Measurements from ENCODE around the gene RPL13. TPM values are rescaled to one million over a fixed set of nuclear protein-coding genes. Genes with fewer than 3 reads are reported as not detected.

The RPL13 gene
- total RNA-seq, 1 donor from 2014 or later: 2,234 TPM

DNA sequence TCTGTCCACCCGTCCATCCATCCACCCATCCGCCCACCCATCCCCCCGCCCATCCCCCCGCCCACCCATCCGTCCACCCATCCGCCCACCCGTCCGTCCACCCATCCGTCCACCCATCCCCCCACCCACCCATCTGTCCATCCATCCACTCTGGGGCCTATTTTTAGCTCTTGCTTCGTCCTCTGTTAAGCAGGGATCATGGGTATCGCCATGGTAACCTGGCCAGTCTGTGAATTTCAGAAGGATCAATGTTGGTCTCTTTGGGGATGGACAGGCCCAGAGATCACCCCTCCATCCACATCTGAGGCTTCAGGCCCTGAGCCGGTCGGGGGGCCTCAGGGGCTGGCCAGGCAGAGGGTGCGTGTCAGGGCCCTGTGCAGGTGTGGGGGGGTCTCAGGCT lies 37.7 kb downstream of the RPL13 start:
- Mint-ChIP-seq H3K4me3 (no peak overlapping the region), H3K4me1 (peaks cover 15% of the 10 kb centered on the region), H3K36me3 (ENCODE audit: low read depth) (no peaks in the 10 kb centered on the region), H3K9me3 (no peaks in the 10 kb centered on the region), H3K27ac (no peak overlapping the region), H3K27me3 (no peaks in the 10 kb centered on the region)
- DNase-seq: no peak
- intact Hi-C loops (cut with micrococcal nuclease): no loop called here

DNA sequence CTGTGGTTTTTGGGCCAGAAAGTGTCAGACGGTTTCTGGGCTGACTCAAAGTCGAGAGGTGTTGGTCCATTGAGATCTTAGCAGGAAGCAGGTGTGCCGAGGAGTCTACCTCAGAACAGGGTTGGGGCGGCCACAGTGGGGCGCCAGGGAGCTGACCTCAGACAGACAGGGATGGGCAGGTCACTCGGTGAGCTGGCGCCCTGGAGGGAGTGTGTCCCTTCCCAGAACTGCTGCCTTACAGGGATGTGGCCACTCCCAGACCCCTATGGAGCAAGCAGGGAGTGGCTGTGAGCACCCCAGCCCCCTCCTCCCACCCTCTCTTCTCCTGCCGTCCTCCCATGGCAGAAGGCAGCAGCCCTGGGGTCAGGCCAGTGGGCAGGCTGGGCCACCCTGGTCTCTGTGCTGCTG lies 39.0 kb downstream of the RPL13 start:
- Mint-ChIP-seq H3K4me1 (peaks cover 9% of the 10 kb centered on the region), H3K9me3 (no peaks in the 10 kb centered on the region), H3K4me3 (no peak overlapping the region), H3K27ac (peak overlapping the region; percentile 56), H3K36me3 (ENCODE audit: low read depth) (no peaks in the 10 kb centered on the region), H3K27me3 (no peaks in the 10 kb centered on the region)
- intact Hi-C loops (cut with micrococcal nuclease): no loop called here
- DNase-seq: peak; percentile 76

DNA sequence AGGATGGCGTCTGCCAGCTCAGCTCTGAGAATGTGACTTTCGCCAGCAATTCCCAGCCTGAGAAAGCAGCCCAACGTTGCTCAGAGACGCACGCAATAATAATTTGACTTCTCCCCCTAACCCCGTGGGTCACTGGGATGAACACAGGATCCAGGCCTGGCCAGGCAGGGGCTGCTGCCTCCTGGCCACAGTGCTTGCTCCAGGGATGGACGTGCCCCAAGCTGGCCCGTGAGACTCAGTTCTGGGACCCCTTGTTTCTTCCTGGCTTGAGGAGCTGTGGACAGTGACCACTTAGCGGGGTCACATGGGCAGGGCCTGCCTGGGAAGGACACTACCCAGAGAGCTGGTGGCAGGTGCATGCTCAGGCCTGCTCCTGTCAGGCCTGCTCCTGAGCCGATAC lies 39.4 kb downstream of the RPL13 start:
- no peaks in the 10 kb centered on the region for H3K36me3 Mint-ChIP-seq (ENCODE audit: low read depth)

DNA sequence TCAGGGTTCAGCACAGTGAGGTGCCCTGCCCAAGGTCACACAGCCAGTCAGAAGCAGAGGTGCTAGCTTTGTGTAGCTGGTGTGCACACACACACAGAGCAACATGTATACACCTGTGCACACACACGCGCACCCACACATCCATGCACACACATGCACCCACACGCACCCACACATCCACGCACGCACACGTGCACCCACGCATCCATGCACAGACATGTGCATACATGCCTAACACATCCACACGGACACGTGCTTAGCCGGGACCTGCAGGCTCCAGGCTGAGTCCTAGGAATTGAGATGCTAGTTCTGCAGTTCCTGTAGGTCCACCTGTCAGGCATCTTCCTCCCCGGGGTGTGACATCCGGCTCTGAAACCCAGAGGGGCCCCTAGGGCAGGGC lies 39.9 kb downstream of the RPL13 start:
- intact Hi-C loops (cut with micrococcal nuclease): no loop called here
- no peaks in the 10 kb centered on the region for H3K36me3 Mint-ChIP-seq (ENCODE audit: low read depth)
- no peaks in the 10 kb centered on the region for H3K27me3 Mint-ChIP-seq
- H3K27ac Mint-ChIP-seq: no peak overlapping the region
- H3K4me1 Mint-ChIP-seq: peaks cover 9% of the 10 kb centered on the region
- no peak for DNase-seq
- H3K9me3 Mint-ChIP-seq: no peaks in the 10 kb centered on the region
- H3K4me3 Mint-ChIP-seq: no peak overlapping the region

More for the DNA sequence above, 39.4 kb downstream of the RPL13 start:
- H3K4me1 Mint-ChIP-seq: peaks cover 9% of the 10 kb centered on the region
- DNase-seq: no peak
- intact Hi-C loops (cut with micrococcal nuclease): no loop called here
- H3K4me3 Mint-ChIP-seq: no peak overlapping the region
- H3K27me3 Mint-ChIP-seq: no peaks in the 10 kb centered on the region
- no peaks in the 10 kb centered on the region for H3K9me3 Mint-ChIP-seq
- no peak overlapping the region for H3K27ac Mint-ChIP-seq

DNA sequence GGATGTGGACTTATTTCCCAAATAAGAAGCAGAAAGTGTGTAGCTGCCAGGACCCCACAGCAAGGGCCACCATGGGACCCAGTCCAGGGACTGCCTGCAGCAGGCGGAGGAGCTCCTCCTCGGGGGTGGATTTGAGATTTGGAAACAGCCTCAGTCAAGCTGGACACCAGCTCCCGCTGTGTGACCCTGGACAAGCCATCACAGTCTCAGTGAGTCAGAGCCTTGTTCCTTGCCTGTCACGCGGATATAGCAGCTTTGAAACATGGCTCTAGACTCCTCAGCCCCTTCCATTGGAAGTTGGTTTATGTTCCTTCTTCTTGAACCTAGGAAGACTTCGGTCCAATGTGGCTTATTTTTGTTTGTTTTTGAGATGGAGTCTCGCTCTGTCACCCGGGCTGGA lies 40.5 kb downstream of the RPL13 start:
- Mint-ChIP-seq H3K4me3 (no peak overlapping the region), H3K4me1 (peaks cover 9% of the 10 kb centered on the region), H3K9me3 (no peaks in the 10 kb centered on the region), H3K36me3 (ENCODE audit: low read depth) (no peaks in the 10 kb centered on the region), H3K27me3 (no peaks in the 10 kb centered on the region), H3K27ac (no peak overlapping the region)
- no peak for DNase-seq
- intact Hi-C loops (cut with micrococcal nuclease): no loop called here

DNA sequence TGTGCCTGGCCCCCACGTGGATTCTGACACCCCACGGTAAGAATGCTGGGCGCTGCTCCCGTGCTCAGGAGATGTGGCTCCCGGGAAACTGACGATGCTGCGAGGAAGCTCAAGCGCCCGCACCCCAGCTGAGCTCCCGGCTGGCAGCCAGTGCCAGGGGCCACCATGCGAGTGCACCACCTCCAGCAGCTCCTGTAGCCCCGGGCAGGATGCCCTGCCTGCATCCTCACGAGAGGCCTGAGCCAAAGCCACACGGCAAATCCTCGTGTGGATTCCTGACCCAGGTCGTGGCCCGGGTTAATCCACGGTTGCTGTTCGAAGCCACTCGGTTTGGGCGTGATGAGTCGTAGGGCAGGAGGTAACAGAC lies 41.4 kb downstream of the RPL13 start:
- intact Hi-C loops (cut with micrococcal nuclease): loop anchor here (2.0 kb wide), 1 partner anchor 39 kb away; no protein-coding TSS in a partner anchor
- Mint-ChIP-seq H3K4me1 (peaks cover 9% of the 10 kb centered on the region), H3K9me3 (no peaks in the 10 kb centered on the region), H3K36me3 (ENCODE audit: low read depth) (no peaks in the 10 kb centered on the region), H3K27me3 (no peaks in the 10 kb centered on the region), H3K4me3 (no peak overlapping the region), H3K27ac (no peak overlapping the region)
- no peak for DNase-seq

DNA sequence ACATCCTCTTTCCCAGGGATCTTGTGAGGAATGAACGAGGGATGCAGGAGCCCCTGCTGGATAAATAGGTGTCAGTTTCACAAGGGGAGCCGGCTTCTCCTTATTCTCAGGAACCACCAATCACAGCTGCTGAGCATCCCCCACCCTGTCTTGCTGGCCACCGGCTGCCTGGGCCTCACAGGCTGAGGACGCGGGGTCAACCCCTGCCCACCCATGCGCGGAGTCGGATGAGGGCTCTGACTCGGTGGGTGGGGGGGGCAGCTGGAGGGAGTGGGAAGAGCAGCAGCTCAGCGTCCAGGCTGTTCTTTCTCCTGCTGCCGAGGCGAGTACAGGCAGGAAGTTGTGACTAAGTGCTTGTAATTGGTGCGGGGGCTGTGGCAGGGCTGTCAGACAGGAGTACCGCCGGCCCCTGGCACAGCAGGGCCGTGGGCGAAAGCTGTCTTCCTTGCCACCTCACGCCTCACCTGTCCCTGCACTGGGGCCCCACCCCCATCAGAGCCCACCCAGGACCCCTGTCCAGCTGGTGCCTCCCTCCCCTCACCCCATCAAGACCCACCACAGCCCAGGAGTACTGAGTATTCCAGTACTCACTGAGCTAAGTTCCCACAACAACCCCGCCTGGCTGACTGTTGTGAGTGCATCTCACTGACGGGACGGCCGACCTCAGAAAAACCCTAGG lies 41.9 kb downstream of the RPL13 start:
- H3K4me3 Mint-ChIP-seq: peak overlapping the region; percentile 53
- intact Hi-C loops (cut with micrococcal nuclease): loop anchor here (2.0 kb wide), 1 partner anchor 38 kb away; no protein-coding TSS in a partner anchor

DNA sequence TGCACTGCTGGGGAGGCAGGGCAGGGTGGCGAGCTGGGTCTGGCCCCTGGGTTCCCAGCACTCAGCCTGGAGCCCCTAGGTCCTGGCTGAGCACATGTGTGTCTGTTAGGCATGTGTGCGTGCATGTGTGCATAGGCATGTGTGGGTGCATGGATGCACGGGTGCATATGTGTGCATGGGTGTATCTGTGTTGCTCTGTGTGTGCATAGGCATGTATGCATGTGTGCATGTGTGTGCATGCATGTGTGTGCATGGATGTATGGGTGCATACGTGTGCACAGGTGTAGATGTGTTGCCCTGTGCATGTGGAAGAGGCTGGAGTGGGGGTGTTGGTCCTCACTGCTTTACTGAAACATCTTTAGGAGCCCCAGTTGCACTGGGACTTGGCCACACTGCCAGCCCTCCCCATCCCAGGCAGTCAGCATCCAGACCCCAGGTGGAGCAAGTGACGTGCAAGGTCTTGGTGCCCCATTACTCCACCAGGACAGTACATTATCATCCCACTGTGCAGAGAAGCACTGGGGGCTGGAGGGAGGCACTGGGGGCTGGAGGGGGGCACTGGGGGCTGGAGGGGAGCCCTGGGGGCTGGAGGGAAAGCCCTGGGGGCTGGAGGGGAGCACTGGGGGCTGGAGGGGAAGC lies 42.6 kb downstream of the RPL13 start:
- Mint-ChIP-seq H3K4me3 (peak overlapping the region; percentile 53), H3K27me3 (no peaks in the 10 kb centered on the region), H3K27ac (peak overlapping the region; percentile 62), H3K9me3 (no peaks in the 10 kb centered on the region), H3K4me1 (peaks cover 9% of the 10 kb centered on the region), H3K36me3 (ENCODE audit: low read depth) (no peaks in the 10 kb centered on the region)
- DNase-seq: no peak
- intact Hi-C loops (cut with micrococcal nuclease): loop anchor here (2.0 kb wide), 1 partner anchor 38 kb away; no protein-coding TSS in a partner anchor

More for the DNA sequence above, 41.9 kb downstream of the RPL13 start:
- Mint-ChIP-seq H3K4me1 (peaks cover 9% of the 10 kb centered on the region), H3K27ac (peak overlapping the region; percentile 62), H3K27me3 (no peaks in the 10 kb centered on the region), H3K36me3 (ENCODE audit: low read depth) (no peaks in the 10 kb centered on the region), H3K9me3 (no peaks in the 10 kb centered on the region)
- DNase-seq: peak; percentile 80

DNA sequence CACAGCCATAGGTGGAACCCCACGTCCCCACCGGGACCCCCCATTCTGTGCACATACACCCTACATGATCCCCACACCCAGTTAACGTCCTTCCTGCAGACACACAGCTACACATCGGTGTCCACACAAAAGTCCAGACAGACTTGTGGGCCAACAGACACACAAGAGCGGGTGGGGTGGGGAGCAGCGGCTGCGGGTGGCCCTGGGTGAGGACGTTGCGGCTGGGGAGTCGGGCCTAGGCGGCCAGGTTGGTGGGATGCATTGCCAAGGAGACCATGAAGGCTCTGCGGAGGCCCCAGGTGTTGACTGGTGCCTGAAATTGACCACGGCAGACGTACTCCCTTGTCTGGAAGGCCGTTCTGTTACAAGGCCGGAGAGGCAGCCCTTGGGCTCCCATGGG lies 44.3 kb downstream of the RPL13 start:
- Mint-ChIP-seq H3K27me3 (no peaks in the 10 kb centered on the region), H3K9me3 (no peaks in the 10 kb centered on the region), H3K27ac (no peak overlapping the region), H3K4me3 (no peak overlapping the region), H3K4me1 (peaks cover 9% of the 10 kb centered on the region), H3K36me3 (ENCODE audit: low read depth) (no peaks in the 10 kb centered on the region)
- no peak for DNase-seq
- intact Hi-C loops (cut with micrococcal nuclease): no loop called here

DNA sequence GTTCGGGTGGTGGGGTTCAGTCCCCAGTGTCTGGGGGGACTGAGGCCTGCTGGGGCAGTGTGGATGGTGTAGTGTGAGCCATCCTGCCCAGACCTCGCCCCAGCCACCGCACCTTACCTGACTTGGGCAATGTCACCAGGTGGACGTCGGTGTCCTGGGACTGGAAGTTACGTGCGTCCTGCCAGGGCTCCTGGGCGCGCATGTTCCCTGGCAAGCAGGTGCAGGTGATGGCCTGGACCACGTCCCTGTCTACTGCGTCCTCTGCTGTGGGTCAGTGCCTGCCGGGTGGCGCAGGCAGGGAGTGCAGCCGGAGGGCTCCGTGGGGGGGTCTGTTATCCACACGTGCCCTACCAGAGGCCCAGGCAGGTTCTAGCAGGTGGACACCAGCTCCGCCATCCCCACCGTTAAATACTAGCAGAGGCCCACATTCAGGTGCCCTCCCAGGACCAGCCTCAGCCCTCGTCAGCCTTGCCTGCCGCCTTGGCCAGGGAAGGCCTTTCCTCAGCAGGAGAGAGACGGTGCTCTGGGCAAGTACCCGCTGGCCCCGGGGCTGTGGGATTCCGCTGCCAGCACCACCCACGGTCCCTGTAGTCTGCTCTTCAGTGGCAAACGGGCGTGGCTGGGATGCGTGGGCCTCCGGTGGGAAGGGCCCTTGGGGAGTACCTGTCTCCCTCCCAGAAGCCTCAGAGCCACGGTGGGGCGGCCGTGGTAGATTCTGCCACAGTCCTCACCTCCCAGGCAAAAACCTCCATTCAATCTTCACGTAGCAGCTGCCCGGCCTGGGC lies 44.9 kb downstream of the RPL13 start:
- H3K27me3 Mint-ChIP-seq: no peaks in the 10 kb centered on the region
- intact Hi-C loops (cut with micrococcal nuclease): no loop called here
- no peak for DNase-seq
- peaks cover 9% of the 10 kb centered on the region for H3K4me1 Mint-ChIP-seq
- H3K4me3 Mint-ChIP-seq: no peak overlapping the region
- no peaks in the 10 kb centered on the region for H3K9me3 Mint-ChIP-seq
- no peaks in the 10 kb centered on the region for H3K36me3 Mint-ChIP-seq (ENCODE audit: low read depth)
- no peak overlapping the region for H3K27ac Mint-ChIP-seq

DNA sequence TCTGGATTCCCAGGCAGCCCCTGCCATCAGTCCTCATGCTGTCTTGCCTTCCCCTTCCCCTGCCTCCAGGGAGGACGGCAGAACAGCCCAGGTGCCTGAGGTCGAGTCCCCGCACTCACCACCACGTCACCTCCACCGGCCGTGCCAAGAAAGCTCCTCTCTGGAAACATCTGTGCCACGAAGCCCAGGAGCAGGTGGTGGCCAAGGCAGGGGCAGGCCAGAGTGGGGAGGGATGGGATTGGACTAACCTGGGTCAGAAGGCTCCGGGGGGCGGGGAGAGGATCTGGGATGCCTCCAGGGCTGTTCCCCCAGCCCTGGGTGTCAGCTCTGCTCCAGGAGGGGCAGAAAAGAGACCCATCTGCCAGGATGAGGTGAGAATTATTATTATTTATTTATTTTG lies 45.5 kb downstream of the RPL13 start:
- Mint-ChIP-seq H3K4me3 (no peak overlapping the region), H3K4me1 (peaks cover 9% of the 10 kb centered on the region), H3K27me3 (no peaks in the 10 kb centered on the region), H3K36me3 (ENCODE audit: low read depth) (no peaks in the 10 kb centered on the region), H3K27ac (no peak overlapping the region), H3K9me3 (no peaks in the 10 kb centered on the region)
- intact Hi-C loops (cut with micrococcal nuclease): no loop called here
- no peak for DNase-seq

DNA sequence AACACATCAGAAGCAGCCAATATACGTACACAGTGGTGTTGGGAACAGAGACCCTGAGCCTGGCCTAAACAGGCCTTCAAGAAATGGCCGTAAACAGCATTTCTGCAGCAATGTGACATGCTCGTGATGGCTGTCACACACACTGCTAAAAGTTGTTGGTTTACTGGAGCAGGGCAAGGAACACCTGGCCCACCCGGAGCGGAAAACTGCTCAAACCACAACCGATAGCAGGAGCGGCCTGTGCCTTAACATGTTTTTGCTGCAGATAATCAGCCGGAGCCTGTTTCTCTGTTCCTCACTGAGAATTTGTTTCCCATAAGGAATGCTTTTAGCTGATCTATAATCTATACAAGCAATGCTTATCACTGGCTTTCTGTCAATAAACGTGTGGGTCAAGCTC lies 47.0 kb downstream of the RPL13 start:
- intact Hi-C loops (cut with micrococcal nuclease): no loop called here
- no peak overlapping the region for H3K27ac Mint-ChIP-seq
- peaks cover 8% of the 10 kb centered on the region for H3K4me1 Mint-ChIP-seq
- DNase-seq: no peak
- H3K27me3 Mint-ChIP-seq: no peaks in the 10 kb centered on the region
- no peaks in the 10 kb centered on the region for H3K9me3 Mint-ChIP-seq
- H3K4me3 Mint-ChIP-seq: no peak overlapping the region
- H3K36me3 Mint-ChIP-seq (ENCODE audit: low read depth): no peaks in the 10 kb centered on the region

DNA sequence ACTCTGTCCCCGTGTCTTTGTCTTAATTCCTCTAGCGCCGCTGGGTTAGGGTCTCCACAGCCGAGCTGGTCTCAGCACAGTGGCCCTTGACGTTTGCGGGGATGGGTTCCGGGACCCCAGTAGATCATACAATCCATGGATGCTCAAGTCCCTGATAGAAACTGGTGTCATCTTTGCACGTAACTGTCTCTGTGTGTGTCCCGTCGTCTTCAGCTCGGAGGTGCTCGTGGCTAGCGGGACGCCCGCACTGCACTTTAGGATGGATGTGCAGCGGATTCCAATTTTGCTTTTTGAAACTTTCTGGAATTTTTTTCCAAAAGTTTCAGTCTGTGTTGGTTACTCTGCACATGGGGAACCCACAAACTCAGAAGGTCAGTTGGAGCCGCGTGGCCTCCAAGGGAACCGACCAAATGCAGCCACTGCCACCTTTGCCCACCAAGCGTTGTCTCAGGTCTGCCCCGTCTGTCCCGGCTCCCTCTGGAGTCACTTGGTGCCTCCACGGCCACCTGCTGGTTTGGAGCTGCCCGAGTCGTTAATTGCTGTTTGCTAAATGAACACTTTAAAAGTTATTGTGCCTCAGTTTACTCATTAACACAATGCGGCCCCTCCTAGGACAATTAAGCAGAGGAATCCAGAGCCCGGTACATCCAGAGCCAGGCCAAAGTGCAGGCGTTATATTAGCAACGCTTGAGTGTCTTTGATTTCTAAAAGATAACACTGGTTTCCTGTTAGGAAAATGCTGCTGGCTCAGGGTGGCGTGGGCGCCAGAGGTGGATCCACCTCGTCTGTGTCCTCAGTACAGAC lies 47.7 kb downstream of the RPL13 start:
- intact Hi-C loops (cut with micrococcal nuclease): no loop called here
- H3K36me3 Mint-ChIP-seq (ENCODE audit: low read depth): no peaks in the 10 kb centered on the region

More for the DNA sequence above, 47.7 kb downstream of the RPL13 start:
- DNase-seq: no peak
- Mint-ChIP-seq H3K27me3 (no peaks in the 10 kb centered on the region), H3K4me1 (peaks cover under 1% of the 10 kb centered on the region), H3K9me3 (no peaks in the 10 kb centered on the region), H3K4me3 (no peak overlapping the region), H3K27ac (no peak overlapping the region)
